Raji (cell line): ENCODE results near the gene ACOT2.

Source experiments
- POLR2A ChIP-seq: IDR thresholded peaks from 2 replicates; pipeline ENCODE4 v1.6.1; 2011; ENCODE audit warnings: low read depth, low read length, control low read depth; ENCODE audit not compliant: insufficient read depth

The ACOT2 gene

GRCh38 chr14:73602994-73603393 is 34.0 kb downstream of the ACOT2 start:
- TF ChIP-seq POLR2A = no peak

DNA sequence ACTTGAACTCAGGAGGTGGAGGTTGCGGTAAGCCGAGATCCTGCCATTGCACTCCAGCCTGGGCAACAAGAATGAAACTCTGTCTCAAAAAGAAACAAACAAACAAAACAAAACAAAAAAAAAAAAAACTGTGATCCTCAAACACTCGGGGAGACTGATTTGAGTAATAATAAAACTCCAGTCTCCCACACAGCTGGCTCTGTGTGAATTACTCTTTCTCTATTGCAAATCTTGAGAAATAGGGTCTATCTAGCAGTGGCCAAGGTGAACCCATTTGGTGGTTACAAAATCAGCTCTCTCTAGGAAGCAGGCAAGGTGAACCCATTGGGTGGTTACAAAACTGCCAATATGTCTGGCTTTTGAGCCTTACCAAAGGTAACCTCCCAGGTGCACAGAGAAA is 37.3 kb downstream of the ACOT2 start:
- no peak for TF ChIP-seq POLR2A

DNA sequence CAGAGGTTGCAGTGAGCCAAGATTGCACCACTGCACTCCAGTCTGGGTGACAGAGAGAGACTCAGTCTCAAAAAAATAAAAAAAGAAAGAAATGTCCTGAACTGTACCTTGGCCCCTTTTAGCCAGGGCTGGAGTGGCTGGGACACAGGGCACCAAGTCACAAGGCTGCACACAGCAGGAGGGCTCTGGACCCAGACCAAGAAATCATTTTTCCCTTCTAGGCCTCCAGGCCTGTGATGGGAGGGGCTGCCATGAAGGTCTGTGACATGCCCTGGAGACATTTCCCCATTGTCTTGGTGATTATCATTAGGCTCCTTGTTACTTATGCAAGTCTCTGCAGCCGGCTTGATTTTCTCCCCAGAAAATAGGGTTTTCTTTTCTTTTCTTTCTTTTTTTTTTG is 38.2 kb downstream of the ACOT2 start:
- no peak for TF ChIP-seq POLR2A

DNA sequence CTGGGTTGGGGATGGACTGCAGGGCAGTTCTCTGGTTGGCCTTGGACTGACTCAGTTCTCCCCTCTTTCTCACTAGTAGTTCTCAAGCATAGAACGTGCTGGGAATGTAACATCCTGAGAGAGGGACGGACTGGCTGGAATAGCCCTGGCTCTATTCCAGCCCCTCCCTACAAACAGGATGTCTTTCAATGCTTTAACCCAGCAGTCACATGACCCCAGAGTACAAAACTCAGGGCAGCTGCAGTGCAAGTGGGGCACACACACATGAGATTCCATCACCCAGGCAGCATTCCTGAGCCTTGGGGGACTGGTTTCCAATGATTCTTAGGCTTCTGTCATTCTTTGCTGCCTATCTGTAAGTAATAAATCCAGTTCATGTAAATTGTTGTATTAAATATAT is 41.7 kb downstream of the ACOT2 start:
- TF ChIP-seq POLR2A = no peak

DNA sequence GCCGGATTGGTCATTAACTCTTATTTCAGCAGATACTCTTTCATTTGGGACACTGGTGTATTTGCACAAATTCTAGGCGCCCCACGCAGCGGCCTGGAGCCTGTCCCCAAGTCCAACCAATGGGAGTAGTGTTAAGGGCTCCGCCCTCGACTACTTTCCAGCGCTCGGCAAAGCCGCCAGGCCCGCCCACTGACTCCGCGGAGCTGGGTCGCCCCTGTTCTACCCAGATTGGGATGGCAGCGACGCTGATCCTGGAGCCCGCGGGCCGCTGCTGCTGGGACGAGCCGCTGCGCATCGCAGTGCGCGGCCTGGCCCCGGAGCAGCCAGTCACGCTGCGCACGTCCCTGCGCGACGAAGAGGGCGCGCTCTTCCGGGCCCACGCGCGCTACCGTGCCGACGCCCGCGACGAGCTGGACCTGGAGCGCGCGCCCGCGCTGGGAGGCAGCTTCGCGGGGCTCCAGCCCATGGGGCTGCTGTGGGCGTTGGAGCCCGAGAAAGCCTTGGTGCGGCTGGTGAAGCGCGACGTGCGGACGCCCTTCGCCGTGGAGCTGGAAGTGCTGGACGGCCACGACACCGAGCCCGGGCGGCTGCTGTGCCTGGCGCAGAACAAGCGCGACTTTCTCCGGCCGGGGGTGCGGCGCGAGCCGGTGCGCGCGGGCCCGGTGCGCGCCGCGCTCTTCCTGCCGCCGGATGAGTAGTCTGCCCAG is 43.5 kb downstream of the ACOT2 start, which contains the start of gene ACOT6:
TSS of gene ACOT6 (plus strand) at position 179 of the 707 bp plus-strand sequence. CDS start at position 234, 55 bp downstream.
- no peak for TF ChIP-seq POLR2A

- TF ChIP-seq POLR2A = no peak
Measured at GRCh38 chr14:73613046-73613383, 44.0 kb downstream of the ACOT2 start.

DNA sequence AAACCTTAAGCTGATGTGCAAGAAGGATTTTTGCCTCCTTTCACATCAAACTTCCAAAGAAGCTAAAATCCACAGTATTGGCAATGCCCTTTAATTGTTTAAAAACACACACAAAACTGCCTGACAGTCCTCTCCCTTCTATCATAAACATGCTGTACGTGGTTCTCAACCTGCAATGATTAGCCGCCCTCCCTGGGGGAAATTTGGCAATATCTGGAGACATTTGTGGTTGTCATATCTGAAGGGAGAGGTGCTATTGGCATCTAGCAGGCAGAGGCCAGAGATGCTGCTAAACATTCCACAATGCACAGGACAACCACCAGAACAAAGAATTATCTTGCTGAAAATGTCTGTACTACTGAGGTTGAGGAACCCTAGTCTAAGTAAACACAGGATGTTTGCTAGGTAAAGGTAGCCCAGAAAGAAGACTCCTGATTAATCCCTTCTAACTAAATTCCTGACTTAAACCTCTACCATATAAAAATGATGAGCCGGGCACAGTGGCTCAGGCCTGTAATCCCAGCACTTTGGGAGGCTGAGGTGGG is 44.5 kb downstream of the ACOT2 start:
- no peak for TF ChIP-seq POLR2A

GRCh38 chr14:73616831-73617230 is 47.8 kb downstream of the ACOT2 start:
- no peak for TF ChIP-seq POLR2A

DNA sequence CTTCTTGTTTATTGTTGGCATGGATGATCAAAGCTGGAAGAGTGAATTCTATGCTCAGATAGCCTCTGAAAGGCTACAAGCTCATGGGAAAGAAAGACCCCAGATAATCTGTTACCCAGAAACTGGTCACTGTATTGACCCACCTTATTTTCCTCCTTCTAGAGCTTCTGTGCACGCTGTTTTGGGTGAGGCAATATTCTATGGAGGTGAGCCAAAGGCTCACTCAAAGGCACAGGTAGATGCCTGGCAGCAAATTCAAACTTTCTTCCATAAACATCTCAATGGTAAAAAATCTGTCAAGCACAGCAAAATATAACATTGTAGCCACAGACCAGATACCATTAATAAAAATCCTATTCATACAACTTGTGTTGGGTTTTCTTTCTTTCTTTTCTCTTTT is 50.5 kb downstream of the ACOT2 start:
- no peak for TF ChIP-seq POLR2A

- TF ChIP-seq POLR2A = no peak
Measured at GRCh38 chr14:73620268-73620667, 51.3 kb downstream of the ACOT2 start.

- TF ChIP-seq POLR2A = no peak
Measured at GRCh38 chr14:73623504-73624054, 54.6 kb downstream of the ACOT2 start.
